Muscle of arm (tissue), 12 donors: ENCODE data around the gene SLC3A2. TPM values are rescaled to one million over a fixed set of nuclear protein-coding genes. Genes with fewer than 3 reads are reported as not detected.

Experiments
- DNase-seq: peaks from one replicate; pipeline ENCODE4 v3.0.0-alpha.2; 2013
- polyA plus RNA-seq, 12 donors: library from polyadenylated mRNA; unstranded; fragments of 120-200 nt; gene quantifications; one replicate each; pipeline ENCODE4 v1.2.1, GENCODE V29; 2013; ENCODE audit not compliant: insufficient read length in 12 of 12

SLC3A2 gene
- polyA plus RNA-seq, 12 donors, result 32.8 to 132 (median 44.9) TPM; not detected in 1

DNA sequence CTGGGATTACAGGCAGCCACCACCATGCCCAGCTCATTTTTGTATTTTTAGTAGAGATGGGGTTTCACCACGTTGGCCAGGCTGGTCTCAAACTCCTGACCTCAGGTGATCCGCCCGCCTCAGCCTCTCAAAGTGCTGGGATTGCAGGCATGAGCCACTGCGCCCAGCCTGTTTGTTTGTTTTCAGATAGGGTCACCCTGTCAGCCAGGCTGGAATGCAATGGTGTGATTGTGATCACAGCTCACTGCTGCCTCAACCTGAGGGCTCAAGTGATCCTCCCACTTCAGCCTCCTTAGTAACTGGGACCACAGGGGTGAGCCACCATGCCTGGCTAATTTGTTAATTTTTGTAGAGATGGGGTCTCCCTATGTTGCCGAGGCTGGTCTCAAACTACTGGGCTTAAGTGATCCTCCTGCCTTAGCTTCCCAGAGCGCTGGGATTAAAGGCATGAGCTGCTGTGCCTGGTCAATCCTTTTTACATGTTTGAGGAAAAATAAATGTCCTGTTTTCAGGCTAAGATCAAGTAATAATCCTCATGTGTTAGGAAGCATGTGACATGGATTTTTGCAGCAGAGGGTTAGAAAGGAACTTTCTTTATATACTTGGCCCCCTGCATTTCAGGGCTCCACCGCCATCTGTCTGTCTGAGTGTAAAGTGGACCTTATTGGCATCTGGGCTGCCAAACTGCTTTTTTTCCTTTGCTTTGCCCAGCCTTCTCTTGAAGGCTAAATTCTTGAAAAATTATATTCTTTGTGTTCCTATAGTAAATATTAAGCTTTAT is 4.8 kb upstream of the SLC3A2 start:
- DNase-seq, result no peak

DNA sequence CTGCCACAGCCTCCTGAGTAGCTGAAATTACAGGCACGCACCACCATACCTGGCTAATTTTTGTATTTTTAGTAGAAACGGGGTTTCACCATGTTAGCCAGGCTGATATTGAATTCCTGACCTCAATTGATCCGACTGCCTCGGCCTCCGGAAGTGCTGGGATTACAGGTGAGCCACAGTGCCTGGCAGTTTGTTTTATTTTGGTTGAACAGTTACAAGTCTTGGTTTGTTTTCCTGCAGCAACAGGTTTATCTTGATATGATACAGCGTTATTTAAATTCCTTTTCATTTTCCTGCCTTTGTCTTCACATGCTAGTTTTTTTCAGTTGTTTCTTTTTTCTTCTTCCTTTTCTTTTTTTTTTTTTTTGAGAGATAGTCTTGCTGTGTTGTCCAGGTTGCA is 4.0 kb upstream of the SLC3A2 start:
- no peak for DNase-seq

DNA sequence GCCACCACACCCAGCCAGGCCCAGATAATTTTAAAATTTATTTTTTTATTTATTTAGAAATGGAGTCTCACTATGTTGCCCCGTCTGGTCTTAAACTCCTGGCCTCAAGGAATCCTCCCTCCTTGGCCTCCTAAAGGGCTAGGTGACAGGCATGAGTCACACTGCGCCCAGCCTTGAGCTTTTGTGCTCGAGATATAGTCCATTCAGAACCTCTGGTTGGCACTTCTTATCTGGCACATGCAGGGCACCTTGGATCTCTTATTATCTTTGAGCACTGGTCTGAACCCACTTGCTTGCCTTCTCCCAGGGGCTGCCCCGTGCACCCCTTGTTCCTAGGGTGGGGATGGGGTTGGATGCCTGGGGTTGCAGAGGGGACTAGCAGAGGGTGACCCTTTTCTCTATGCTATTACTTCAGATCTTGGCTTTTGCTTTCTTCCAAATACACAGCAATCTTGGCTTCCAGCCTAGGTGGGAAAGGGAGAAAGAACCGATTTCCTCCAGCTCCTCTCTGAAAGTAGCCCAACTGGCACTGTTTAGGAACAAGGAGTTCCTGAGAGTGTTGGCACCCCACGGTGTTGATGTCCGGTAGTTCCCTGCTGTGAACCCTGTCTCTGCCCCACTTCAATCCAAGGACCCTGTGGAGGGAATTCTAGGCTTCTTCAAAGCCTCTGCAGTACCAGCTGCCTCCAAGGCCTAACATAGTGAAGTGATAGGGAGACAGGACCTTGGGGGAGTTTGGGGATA is 1.3 kb upstream of the SLC3A2 start:
- DNase-seq, result no peak

DNA sequence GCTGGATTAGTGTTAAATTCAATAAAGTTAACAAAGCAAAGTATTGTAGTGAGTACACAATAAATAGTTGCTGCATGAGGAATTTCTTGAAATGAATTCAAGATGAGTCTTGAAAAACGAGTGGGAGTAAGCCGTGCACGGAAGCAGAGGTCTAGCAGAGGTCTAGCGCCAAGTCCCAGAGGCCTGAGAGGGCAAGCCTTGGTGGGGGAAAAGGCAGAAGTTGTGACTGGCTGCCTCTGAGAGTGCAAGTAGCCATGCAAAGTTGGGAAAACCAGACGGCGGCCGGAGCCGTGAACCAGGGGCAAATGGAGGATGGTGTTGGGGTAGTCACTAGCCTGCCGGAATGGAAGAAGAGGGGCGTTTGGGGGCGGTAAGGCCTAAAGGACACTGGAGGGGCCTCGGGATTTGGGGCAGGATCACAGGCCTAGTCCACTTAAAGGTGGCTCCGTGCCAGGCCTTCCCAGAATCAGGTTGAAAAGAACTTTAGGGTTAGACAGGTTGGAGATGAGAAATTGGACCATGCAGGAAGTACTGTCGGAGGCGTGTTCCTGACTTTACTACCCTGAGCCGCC is 379 bp upstream of the SLC3A2 start:
- peak; percentile 90 for DNase-seq

GRCh38 chr11:62881579-62882430 is 1.1 kb downstream of the SLC3A2 start:
- peak; percentile 93 for DNase-seq

GRCh38 chr11:62882431-62882749 is 1.7 kb downstream of the SLC3A2 start:
- no peak for DNase-seq

DNA sequence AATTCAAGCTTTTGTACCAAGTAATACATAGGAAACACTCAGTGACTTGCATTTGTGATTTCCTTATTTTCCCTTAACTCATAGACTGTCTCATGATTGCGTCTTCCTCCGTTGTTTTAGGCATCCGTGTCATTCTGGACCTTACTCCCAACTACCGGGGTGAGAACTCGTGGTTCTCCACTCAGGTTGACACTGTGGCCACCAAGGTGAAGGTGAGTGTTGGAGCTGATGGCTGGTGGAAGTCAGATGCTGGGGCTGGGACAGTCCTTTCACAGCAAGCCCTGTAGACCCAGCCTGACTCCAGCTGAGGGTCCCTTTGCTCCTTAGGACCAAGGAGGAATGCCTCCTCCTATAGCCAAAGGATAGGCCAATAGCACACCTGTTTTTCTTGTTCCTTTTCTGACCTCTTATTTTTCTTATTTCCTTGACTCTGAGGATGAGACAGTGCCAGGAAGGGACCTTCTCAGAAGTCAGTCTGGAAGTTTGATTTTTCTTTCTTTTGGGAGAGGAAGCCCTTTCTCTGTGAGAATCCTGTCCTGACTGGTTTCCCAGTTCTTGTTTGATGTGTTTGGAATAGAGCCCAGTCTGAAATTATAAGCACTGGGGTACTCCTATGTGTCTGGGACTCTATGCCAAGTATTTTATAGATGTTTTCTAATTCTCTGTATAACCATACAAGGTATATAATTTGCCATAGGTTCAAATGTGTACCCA is 2.2 kb downstream of the SLC3A2 start:
- no peak for DNase-seq

GRCh38 chr11:62883673-62884072 is 3.0 kb downstream of the SLC3A2 start:
- DNase-seq, result no peak

DNA sequence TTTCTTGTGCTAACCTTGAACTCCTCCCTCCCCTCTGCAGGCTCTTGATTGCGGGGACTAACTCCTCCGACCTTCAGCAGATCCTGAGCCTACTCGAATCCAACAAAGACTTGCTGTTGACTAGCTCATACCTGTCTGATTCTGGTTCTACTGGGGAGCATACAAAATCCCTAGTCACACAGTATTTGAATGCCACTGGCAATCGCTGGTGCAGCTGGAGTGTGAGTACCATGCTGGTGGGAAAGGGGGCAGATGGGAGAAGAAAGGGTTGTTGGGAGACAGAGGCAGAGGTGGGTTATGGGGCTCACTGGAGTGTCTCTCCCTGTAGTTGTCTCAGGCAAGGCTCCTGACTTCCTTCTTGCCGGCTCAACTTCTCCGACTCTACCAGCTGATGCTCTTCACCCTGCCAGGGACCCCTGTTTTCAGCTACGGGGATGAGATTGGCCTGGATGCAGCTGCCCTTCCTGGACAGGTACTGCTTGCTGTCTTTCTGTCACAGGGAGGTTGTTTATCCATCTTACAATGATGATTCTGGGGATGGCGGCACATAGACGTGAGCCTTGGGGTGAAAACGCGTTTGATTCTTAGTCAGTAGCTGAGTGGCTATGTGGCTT is 4.5 kb downstream of the SLC3A2 start:
- DNase-seq, result no peak

- DNase-seq, result no peak
These were observed 7.7 kb downstream of the SLC3A2 start for GRCh38 chr11:62888406-62888805.

GRCh38 chr11:62889126-62889483 is 8.4 kb downstream of the SLC3A2 start:
- no peak for DNase-seq

- no peak for DNase-seq
These were observed 9.1 kb downstream of the SLC3A2 start for GRCh38 chr11:62889484-62890437.

DNA sequence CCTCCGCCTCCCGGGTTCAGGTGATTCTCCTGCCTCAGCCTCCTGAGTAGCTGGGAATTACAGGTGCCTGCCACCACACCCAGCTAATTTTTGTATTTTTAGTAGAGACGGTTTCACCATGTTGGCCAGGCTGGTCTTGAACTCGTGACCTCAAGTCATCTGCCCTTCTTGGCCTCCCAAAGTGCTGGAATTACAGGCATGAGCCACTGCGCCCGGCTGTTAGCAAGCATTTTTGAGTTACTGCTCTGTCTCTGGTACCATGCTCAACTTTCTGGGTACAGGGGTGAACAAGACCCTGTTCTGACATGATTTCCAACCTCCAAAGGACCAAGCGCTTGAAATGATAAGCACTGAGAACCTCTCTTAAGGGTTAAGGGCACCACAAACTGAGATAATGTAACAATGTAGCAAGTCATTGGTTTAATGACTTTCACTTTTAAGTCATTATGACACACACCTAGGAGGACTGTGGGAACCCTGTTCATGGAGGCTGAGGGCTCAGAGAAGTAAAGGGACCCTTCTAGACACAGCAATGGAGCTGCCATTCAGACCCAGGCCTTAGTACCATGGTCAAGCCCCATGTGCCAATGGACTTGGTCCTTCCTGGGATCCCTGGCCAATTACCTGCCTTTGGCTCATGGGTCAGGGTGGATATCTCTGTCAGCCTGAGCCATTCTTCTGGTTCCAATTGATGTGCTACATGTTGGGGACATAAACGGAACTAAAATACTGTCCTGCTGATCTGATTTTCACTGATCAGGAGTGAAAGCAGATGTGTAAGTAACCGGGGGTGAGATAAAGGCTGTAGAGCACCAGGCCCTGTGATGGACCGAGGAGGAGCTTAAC is 11.6 kb downstream of the SLC3A2 start:
- no peak for DNase-seq

- DNase-seq, result no peak
These were observed 14.8 kb downstream of the SLC3A2 start for GRCh38 chr11:62895501-62895900.

GRCh38 chr11:62896049-62896448 is 15.4 kb downstream of the SLC3A2 start:
- DNase-seq, result no peak

DNA sequence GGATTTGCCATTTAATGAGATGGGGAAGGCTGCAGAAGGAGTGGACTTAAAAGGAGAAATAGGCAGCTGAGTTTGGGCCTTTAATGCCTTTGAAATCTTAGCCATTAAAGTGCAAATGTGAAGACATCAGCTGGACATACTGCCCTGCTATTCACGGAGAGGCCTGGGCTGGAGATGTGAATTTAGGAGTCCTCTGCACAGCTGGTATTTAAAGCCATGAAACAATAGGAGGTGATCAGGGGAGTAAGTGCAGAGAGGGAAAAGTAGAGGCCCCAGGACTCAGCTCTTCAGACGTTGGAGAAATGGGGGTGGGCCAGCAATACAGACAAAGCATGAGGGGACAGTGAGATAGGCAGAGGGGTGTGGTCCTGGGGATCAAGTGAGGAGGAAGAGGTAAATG is 16.6 kb downstream of the SLC3A2 start:
- DNase-seq, result no peak

GRCh38 chr11:62898027-62898426 is 17.3 kb downstream of the SLC3A2 start:
- DNase-seq, result no peak

- DNase-seq, result no peak
These were observed 22.2 kb downstream of the SLC3A2 start for GRCh38 chr11:62902932-62903331.

DNA sequence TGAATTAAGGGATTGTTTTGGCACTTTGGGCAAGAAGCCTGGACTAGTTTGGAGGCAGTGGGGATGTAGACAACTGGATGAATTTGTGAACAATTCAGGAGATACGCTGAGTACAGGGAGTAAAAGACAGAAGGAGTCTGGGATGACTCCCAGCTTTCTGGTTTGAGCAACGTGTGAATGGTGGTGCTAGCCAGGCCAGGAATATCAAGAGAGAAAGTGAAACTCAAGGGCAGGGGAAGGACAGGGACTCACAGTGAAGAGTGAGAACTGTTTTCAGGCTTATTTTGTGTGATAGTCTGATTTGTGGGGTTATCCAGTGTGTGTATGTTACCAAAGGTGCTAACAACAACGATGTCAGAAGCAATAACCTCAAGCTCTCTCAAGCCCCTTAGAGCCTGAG is 24.6 kb downstream of the SLC3A2 start:
- DNase-seq, result no peak
